HG03571 (cell line): ENCODE measurements around the gene VRK1.

Source experiments
- ATAC-seq: cut with Tn5 transposase; IDR thresholded peaks from one replicate; pipeline ENCODE4 v1.9.1; 2021; ENCODE audit not compliant: unreplicated experiment

Gene VRK1

DNA sequence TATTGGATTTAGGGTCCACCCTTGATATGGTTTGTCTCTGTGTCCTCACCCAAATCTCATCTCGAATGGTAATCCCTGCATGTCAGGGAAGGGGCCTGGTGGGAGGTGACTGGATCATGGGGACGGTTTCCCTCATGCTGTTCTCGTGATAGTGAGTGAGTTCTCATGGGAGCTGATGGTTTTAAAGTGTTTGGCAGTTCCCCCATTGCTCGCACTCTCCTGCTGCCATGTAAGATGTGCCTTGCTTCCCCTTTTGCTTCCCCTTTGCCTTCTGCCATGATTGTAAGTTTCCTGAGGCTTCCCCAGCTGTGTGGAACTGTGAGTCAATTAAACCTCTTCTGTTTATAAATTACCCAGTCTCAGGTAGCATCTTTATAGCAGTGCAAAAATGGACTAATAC is 118.3 kb downstream of the VRK1 start:
- ATAC-seq: no peak

DNA sequence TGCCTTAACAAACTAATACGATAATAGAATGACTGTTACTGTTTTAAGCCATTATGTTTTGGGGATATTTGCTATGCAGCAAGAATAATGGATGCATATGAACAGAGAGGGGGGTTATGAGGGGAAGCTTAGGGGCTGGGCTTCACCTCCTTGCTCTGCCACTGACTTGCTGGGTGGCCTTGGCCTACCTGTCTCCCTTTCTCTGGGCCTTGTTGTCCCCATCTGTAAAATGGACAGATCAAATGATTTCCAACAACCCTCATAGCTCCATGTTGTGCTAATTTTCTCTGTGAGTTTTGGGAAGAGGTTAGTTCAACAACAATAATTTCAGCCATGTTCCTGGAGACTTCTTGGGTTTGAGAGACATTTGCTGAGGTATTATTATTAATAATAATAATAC is 119.6 kb downstream of the VRK1 start:
- no peak for ATAC-seq

DNA sequence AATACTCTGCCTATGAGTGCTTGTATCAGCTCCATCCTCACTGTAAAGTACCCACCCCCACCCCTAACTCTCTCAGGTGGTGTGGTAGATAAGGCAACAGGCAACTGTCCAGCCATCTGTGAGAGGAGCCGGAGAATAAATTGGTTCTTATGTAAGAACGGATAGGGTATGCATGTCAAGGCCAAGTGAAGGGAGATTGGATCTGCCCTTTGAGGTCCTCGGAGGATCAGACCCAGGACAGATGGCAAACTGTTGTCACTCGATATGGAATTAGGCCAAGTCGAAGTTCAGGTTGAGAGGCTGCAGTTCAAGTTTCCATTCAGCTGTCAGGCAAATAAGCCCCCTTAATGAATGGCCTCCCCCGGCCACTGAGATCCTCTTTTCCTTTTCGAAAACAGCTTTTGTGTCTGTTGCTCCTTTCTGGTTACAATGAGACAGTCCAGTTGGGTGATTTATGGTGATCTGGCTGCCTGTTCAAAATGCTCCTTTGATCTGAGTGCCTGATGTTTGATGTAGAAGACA is 120.3 kb downstream of the VRK1 start:
- ATAC-seq: no peak

DNA sequence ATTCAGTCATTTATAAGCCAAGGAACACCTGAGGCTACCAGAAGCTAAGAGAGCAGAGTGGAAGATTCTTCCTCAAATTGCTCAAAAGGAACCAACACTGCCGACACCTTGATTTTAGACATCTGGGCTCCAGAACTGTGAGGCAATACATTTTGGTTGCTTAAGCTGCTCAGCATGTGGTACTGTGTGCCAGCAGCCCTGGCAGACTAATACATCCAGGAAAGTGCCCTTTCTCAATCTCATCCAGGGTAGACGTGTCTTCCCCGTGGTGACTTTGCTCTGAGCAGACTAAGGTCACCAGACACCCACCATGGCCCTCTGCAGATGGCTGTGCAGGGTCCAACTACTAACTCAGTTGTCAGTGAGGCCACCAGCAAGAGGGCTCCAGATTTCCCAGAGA is 122.8 kb downstream of the VRK1 start:
- ATAC-seq: no peak

DNA sequence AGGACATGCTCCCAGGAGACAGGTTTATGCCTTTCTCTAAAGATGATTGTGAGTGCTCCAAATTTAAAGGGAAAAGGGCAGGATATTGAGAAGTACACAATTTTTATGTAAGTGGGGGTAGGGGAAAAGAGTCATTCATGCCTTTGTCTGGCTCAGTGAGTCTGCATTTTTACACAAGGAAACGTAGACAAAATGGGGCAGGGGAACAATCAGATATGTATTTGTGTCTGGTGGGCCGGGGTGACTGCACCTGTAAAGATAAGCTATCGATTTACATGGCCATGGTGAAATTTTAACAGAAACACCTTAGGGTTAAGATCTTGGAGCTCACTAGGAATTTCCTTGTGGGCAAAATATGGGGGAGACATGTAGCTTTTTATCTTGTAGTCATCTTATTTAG is 123.6 kb downstream of the VRK1 start:
- ATAC-seq: no peak

DNA sequence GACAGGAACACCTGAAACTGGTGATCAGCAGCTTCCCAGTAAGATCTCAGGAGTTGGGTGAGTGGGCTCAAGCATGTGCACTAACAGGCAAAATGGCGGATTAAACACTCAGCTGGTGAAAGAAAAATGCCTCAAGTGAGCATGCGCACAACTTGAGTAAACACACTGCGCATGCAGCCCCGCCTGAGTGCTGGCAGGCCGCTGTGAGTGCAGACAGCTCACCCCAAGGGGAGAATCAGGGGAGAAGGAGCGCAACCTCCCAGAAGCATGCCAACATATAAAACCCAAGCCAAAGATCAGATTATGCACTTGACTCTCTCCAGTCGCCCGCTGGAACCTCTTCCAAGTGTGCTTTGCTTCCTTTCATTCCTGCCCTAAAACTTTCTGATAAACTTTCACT is 125.8 kb downstream of the VRK1 start:
- no peak for ATAC-seq

DNA sequence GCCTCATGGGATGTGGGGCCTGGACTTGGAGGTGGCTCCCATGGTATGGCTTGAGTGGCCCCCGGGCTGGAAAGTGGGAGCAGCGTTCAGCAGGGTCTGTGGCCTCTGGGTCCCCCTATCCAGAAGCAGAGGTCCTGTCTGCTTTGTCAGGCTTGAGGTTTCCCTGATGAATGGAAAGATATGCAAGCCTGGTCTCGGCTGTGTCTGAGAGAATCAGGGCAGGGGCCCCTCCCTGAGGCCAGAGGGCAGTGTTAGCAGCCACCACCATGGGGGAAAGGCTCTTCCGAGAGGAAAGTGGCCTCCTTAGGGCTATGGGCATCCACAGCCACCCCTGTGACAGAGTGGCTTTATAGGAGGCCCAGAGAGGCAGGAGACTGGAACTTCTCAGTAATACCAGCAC is 128.2 kb downstream of the VRK1 start:
- ATAC-seq: no peak

DNA sequence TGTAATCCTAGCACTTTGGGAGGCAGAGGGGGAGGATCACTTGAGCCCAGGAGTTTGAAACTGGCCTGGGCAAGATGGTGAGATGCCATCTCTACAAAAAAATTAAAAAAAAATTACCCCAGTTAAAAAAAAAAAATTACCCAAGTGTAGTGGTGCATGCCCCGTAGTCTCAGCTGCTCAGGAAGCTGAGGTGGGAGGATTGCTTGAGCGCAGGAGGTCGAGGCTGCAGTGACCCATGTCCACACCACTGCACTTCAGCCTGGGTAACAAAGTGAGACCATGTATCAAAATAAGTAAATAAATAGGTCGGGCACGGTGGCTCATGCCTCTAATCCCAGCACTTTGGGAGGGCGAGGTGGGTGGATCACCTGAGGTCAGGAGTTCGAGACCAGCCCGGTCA is 128.8 kb downstream of the VRK1 start:
- ATAC-seq: peak; percentile 80

DNA sequence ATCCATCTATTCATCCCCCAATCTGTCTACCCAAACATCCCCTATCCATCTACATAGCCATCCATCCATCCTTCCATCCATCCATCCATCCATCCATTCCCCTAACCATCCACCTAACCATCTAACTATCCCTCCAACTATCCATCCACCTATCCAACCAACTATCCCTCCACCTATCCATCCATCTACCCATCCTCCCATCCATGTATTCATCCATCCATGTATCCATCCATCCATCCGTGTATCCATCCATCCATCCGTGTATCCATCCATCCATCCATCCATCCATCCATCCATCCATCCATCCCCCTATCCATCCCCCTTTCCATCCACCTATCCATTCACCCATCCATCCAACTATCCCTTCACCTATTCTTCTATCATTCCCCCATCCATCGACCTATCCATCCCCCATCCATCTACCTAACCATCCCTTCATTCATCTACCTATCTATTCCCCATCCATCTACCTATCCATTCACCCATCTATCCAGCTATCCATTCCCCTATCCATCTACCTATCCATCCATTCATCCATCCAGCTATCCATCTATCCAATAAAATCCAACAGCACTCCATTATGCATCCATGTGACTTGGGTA is 131.7 kb downstream of the VRK1 start:
- ATAC-seq: no peak

DNA sequence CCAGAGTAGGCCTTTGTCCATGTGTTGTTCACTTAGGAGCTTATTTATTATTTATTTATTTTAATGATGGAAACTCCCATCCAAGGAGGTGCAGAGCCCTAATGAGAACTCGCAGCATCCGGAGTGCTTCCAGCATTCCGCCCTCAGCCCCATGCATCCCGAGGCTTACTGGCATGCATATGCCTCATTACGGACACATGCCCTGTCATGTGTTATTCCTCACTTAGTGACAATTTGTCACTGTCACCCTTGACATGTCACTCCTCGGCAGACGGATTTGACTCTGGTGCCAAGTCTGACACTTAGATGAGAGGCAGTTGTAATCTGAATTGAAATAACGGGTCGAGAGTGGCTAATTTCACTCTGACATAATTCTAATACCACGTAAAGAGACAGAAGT is 132.8 kb downstream of the VRK1 start:
- ATAC-seq: no peak

DNA sequence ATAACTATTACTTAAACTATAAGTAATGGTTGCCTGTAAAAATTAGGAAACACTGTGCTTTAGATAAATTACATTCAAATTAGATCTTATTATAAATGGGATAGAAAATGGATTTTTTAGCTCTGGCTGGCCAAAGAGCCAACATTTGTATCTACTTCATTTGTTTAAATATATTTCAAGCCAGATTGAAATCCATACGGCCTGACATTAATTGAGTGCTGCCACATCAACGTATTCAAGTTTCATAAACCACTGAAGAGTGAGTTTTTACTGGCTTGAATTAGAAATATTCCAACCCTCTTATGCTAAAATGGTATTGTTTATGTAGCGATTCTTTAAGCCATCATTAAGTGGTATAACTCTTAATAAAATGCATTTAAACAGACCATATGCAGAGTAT is 133.3 kb downstream of the VRK1 start:
- ATAC-seq: no peak
